IgD-negative memory B cell (primary cell): Measurements from ENCODE around the gene UGT1A5. TPM values are rescaled to one million over a fixed set of nuclear protein-coding genes. Genes with fewer than 3 reads are reported as not detected.
"Not testable (repeated sequence)": the region's sequence is repeated elsewhere in the genome, so short reads cannot be mapped to it uniquely, and the experiment has no call there.

Experiments
- H3K27ac Mint-ChIP-seq, 3 donors: one replicate each; pipeline ENCODE4 v1.8.0; 2020 to 2022; ENCODE audit warnings: mild to moderate bottlenecking in 3 of 3, mixed read lengths in 3 of 3, moderate library complexity in 1 of 3
- H3K27me3 Mint-ChIP-seq: one replicate; pipeline ENCODE4 v1.8.0; 2021; ENCODE audit warnings: mixed read lengths
- H3K36me3 Mint-ChIP-seq: one replicate; pipeline ENCODE4 v1.8.0; 2020; ENCODE audit warnings: mild to moderate bottlenecking, mixed read lengths
- H3K4me1 Mint-ChIP-seq, 3 donors: one replicate each; pipeline ENCODE4 v1.8.0; 2020 to 2022; ENCODE audit warnings: mixed read lengths in 3 of 3, mild to moderate bottlenecking in 1 of 3
- H3K4me3 Mint-ChIP-seq, 4 donors: one replicate each; pipeline ENCODE4 v1.8.0; 2020 to 2022; ENCODE audit warnings: mild to moderate bottlenecking in 4 of 4, mixed read lengths in 4 of 4, moderate library complexity in 3 of 4
- H3K9me3 Mint-ChIP-seq, 3 donors: one replicate each; pipeline ENCODE4 v1.8.0; 2020 to 2021; ENCODE audit warnings: mixed read lengths in 3 of 3, mild to moderate bottlenecking in 1 of 3
- polyA plus RNA-seq: library from polyadenylated mRNA; unstranded; fragments of 300-500 nt; fragmentation: Illumina TruSeq; gene quantifications from one replicate; pipeline ENCODE4 v1.2.3, GENCODE V29; 2021

Gene UGT1A5
- polyA plus RNA-seq, 1 donor from 2014 or later: not detected

- Mint-ChIP-seq H3K4me1 (peaks cover 0 to 3% (median 0%) of the 10 kb centered on the region in 3 donors), H3K27ac (no peak overlapping the region), H3K9me3 (peaks cover 0 to 4% (median 0%) of the 10 kb centered on the region in 3 donors), H3K36me3 (no peaks in the 10 kb centered on the region), H3K4me3 (no peak overlapping the region), H3K27me3 (peaks cover 7% of the 10 kb centered on the region)
Observed at GRCh38 chr2:233707940-233708644, 4.6 kb upstream of the UGT1A5 start.

GRCh38 chr2:233708942-233709341, 3.8 kb upstream of the UGT1A5 start:
- peaks cover 7% of the 10 kb centered on the region for H3K27me3 Mint-ChIP-seq
- H3K36me3 Mint-ChIP-seq: no peaks in the 10 kb centered on the region
- H3K4me1 Mint-ChIP-seq: peaks cover 0 to 3% (median 0%) of the 10 kb centered on the region in 3 donors
- H3K27ac Mint-ChIP-seq: no peak overlapping the region
- H3K9me3 Mint-ChIP-seq: peaks cover 0 to 4% (median 0%) of the 10 kb centered on the region in 3 donors
- no peak overlapping the region for H3K4me3 Mint-ChIP-seq

GRCh38 chr2:233711312-233712008, 1.2 kb upstream of the UGT1A5 start:
- Mint-ChIP-seq H3K27me3 (peaks cover 2% of the 10 kb centered on the region), H3K27ac (no peak overlapping the region), H3K4me3 (no peak overlapping the region), H3K9me3 (no peaks in the 10 kb centered on the region), H3K4me1 (peaks cover 0 to 3% (median 0%) of the 10 kb centered on the region in 3 donors), H3K36me3 (no peaks in the 10 kb centered on the region)

GRCh38 chr2:233713262-233713615, 532 bp downstream of the UGT1A5 start:
- H3K36me3 Mint-ChIP-seq: no peaks in the 10 kb centered on the region
- peaks cover 4% of the 10 kb centered on the region for H3K27me3 Mint-ChIP-seq
- H3K27ac Mint-ChIP-seq: no peak overlapping the region
- H3K9me3 Mint-ChIP-seq: no peaks in the 10 kb centered on the region
- H3K4me3 Mint-ChIP-seq: no peak overlapping the region
- peaks cover 0 to 3% (median 0%) of the 10 kb centered on the region in 3 donors for H3K4me1 Mint-ChIP-seq

- no peaks in the 10 kb centered on the region for H3K9me3 Mint-ChIP-seq
- H3K4me1 Mint-ChIP-seq: peaks cover 0 to 3% (median 0%) of the 10 kb centered on the region in 3 donors
- H3K27me3 Mint-ChIP-seq: peaks cover 4% of the 10 kb centered on the region
- no peaks in the 10 kb centered on the region for H3K36me3 Mint-ChIP-seq
- H3K27ac Mint-ChIP-seq: peak overlapping the region in 1 of 3 donors; percentile 62
- H3K4me3 Mint-ChIP-seq: no peak overlapping the region
Observed at GRCh38 chr2:233714121-233714520, 1.4 kb downstream of the UGT1A5 start.

- no peak within 1 kb of the TSS for H3K27ac Mint-ChIP-seq
Observed at GRCh38 chr2:233718552-233718951, 5.8 kb downstream of the UGT1A5 start, which contains the start of gene UGT1A4. UGT1A4 (plus strand) TSS chr2:233718736; CDS start chr2:233718821, 85 bp downstream.

GRCh38 chr2:233728723-233729301, 16.1 kb downstream of the UGT1A5 start, which contains the start of gene UGT1A3:
UGT1A3 (plus strand) TSS chr2:233729042; CDS start chr2:233729127, 85 bp downstream.
- Mint-ChIP-seq H3K4me3 (no peak within 1 kb of the TSS), H3K27me3 (peaks cover 8% of the 10 kb centered on the region), H3K4me1 (no peaks in the 10 kb centered on the region), H3K36me3 (peaks cover 2% of the 10 kb centered on the region), H3K9me3 (peaks cover 0 to 6% (median 3%) of the 10 kb centered on the region in 3 donors), H3K27ac (no peak within 1 kb of the TSS)

More at GRCh38 chr2:233718552-233718951, 5.8 kb downstream of the UGT1A5 start, which contains the start of gene UGT1A4:
- H3K4me3 Mint-ChIP-seq: no peak within 1 kb of the TSS
- peaks cover 0 to 2% (median 0%) of the 10 kb centered on the region in 3 donors for H3K9me3 Mint-ChIP-seq
- no peaks in the 10 kb centered on the region for H3K36me3 Mint-ChIP-seq
- H3K27me3 Mint-ChIP-seq: peaks cover 2% of the 10 kb centered on the region
- no peaks in the 10 kb centered on the region for H3K4me1 Mint-ChIP-seq

GRCh38 chr2:233736868-233737653, 24.4 kb downstream of the UGT1A5 start:
- H3K27me3 Mint-ChIP-seq: peaks cover 18% of the 10 kb centered on the region
- H3K9me3 Mint-ChIP-seq, H3K4me3 Mint-ChIP-seq: not testable (repeated sequence)

GRCh38 chr2:233740870-233741269, 28.2 kb downstream of the UGT1A5 start:
- no peaks in the 10 kb centered on the region for H3K9me3 Mint-ChIP-seq
- no peak overlapping the region for H3K27ac Mint-ChIP-seq
- H3K36me3 Mint-ChIP-seq: no peaks in the 10 kb centered on the region
- no peaks in the 10 kb centered on the region for H3K4me1 Mint-ChIP-seq
- no peak overlapping the region for H3K4me3 Mint-ChIP-seq
- H3K27me3 Mint-ChIP-seq: peaks cover 16% of the 10 kb centered on the region

More at GRCh38 chr2:233736868-233737653, 24.4 kb downstream of the UGT1A5 start:
- not testable (repeated sequence) for H3K4me1 Mint-ChIP-seq, H3K27ac Mint-ChIP-seq, H3K36me3 Mint-ChIP-seq

GRCh38 chr2:233743464-233744259, 31.0 kb downstream of the UGT1A5 start:
- no peak overlapping the region for H3K27ac Mint-ChIP-seq
- peaks cover 24% of the 10 kb centered on the region for H3K27me3 Mint-ChIP-seq
- H3K36me3 Mint-ChIP-seq: no peaks in the 10 kb centered on the region
- H3K4me3 Mint-ChIP-seq: no peak overlapping the region
- no peaks in the 10 kb centered on the region for H3K4me1 Mint-ChIP-seq
- H3K9me3 Mint-ChIP-seq: peaks cover 0 to 5% (median 0%) of the 10 kb centered on the region in 3 donors

- no peak overlapping the region for H3K4me3 Mint-ChIP-seq
- peaks cover 4 to 10% (median 6%) of the 10 kb centered on the region in 3 donors for H3K9me3 Mint-ChIP-seq
- H3K4me1 Mint-ChIP-seq: no peaks in the 10 kb centered on the region
- peaks cover 20% of the 10 kb centered on the region for H3K27me3 Mint-ChIP-seq
- H3K27ac Mint-ChIP-seq: no peak overlapping the region
- no peaks in the 10 kb centered on the region for H3K36me3 Mint-ChIP-seq
Observed at GRCh38 chr2:233745073-233745755, 32.5 kb downstream of the UGT1A5 start.

- Mint-ChIP-seq H3K9me3 (peaks cover 5 to 13% (median 7%) of the 10 kb centered on the region in 3 donors), H3K27me3 (peaks cover 19% of the 10 kb centered on the region)
- not testable (repeated sequence) for H3K36me3 Mint-ChIP-seq, H3K27ac Mint-ChIP-seq, H3K4me3 Mint-ChIP-seq, H3K4me1 Mint-ChIP-seq
Observed at GRCh38 chr2:233745838-233746237, 33.1 kb downstream of the UGT1A5 start.

GRCh38 chr2:233746475-233747282, 34.0 kb downstream of the UGT1A5 start:
- no peak overlapping the region for H3K27ac Mint-ChIP-seq
- H3K4me3 Mint-ChIP-seq: no peak overlapping the region
- H3K36me3 Mint-ChIP-seq: no peaks in the 10 kb centered on the region
- no peaks in the 10 kb centered on the region for H3K4me1 Mint-ChIP-seq
- H3K9me3 Mint-ChIP-seq: peaks cover 7 to 18% (median 15%) of the 10 kb centered on the region in 3 donors
- peaks cover 19% of the 10 kb centered on the region for H3K27me3 Mint-ChIP-seq
